Panc1 (cell line): ENCODE measurements around the gene CRY2. TPM values are rescaled to one million over a fixed set of nuclear protein-coding genes. Genes with fewer than 3 reads are reported as not detected.

Experiments used
- ATAC-seq: fragments of 200-7000 bp; cut with Tn5 transposase; 2 replicates; pipeline ENCODE4 v1.9.1; 2020; ENCODE audit warnings: mild to moderate bottlenecking, moderate library complexity
- BruUV-seq: library from RNA; stranded (reverse); fragments of 400-500 nt; replicated peaks from 2 replicates; lab custom pipeline; 2021; lab: Mats Ljungman, UMichigan
- CTCF ChIA-PET: fragments of 300-600 bp; sonication (Branson Sonifier 250); formaldehyde crosslinking; loops from one replicate; lab custom pipeline; 2022; ENCODE audit warnings: antibody characterized with exemption; lab: Charles Lee
- POLR2A ChIA-PET: fragments of 300-600 bp; sonication (Branson Sonifier 250); formaldehyde crosslinking; loops from one replicate; lab custom pipeline; 2022; ENCODE audit warnings: antibody characterized with exemption; lab: Charles Lee
- DNase-seq: peaks from one replicate; pipeline ENCODE4 v3.0.0-alpha.2; 2010; ENCODE audit warnings: low read depth, low spot score
- H3K27ac ChIP-seq: 2 replicates; pipeline ENCODE4 v1.5.1; 2011; ENCODE audit warnings: mild to moderate bottlenecking, low read length, inconsistent platforms
- H3K27me3 ChIP-seq: fragments of 200-500 bp; sonication (Bioruptor generic); 2 replicates; pipeline ENCODE4 v1.6.0; 2014; ENCODE audit warnings: low read length, inconsistent platforms; ENCODE audit not compliant: control insufficient read depth, insufficient read depth
- H3K36me3 ChIP-seq: fragments of 200-500 bp; sonication (Bioruptor generic); 2 replicates; pipeline ENCODE4 v1.5.1; 2014; ENCODE audit warnings: inconsistent platforms, mild to moderate bottlenecking, low read length, moderate library complexity; ENCODE audit not compliant: control insufficient read depth, insufficient read depth
- H3K4me1 ChIP-seq: 2 replicates; pipeline ENCODE4 v1.5.1; 2011; ENCODE audit warnings: inconsistent platforms, mild to moderate bottlenecking, low read length, moderate library complexity; ENCODE audit not compliant: control insufficient read depth, insufficient read depth
- H3K4me3 ChIP-seq, 2 experiments: 2 replicates each; pipeline ENCODE4 v1.5.1; 2011 to 2012; ENCODE audit warnings: low read depth in 2 of 2, low read length in 2 of 2, mild to moderate bottlenecking in 2 of 2, inconsistent platforms in 1 of 2, moderate library complexity in 1 of 2
- H3K9me3 ChIP-seq: fragments of 200-500 bp; sonication (Bioruptor generic); 2 replicates; pipeline ENCODE4 v1.5.1; 2014; ENCODE audit warnings: low read depth, mild to moderate bottlenecking, inconsistent platforms, low read length, moderate library complexity; ENCODE audit not compliant: control insufficient read depth, insufficient read depth
- CTCF ChIP-seq: fragments of 450-650 bp; IDR thresholded peaks from 2 replicates; pipeline ENCODE4 v1.5.1; 2017; ENCODE audit warnings: mild to moderate bottlenecking
- POLR2AphosphoS5 ChIP-seq: IDR thresholded peaks from 2 replicates; pipeline ENCODE4 v1.6.1; 2012; ENCODE audit warnings: mild to moderate bottlenecking, low read depth, low read length, moderate library complexity
- REST ChIP-seq, 2 experiments: IDR thresholded peaks; 2 replicates each; pipeline ENCODE4 v1.6.1; 2011 to 2012; ENCODE audit warnings: low read depth in 2 of 2, control low read depth in 1 of 2, low read length in 1 of 2, mild to moderate bottlenecking in 1 of 2, moderate library complexity in 1 of 2; ENCODE audit not compliant: insufficient read depth in 1 of 2
- SIN3A ChIP-seq: IDR thresholded peaks from 2 replicates; pipeline ENCODE4 v1.6.1; 2012; ENCODE audit warnings: low read depth, mild to moderate bottlenecking, low read length, moderate library complexity, borderline replicate concordance; ENCODE audit not compliant: insufficient read depth
- TCF7L2 ChIP-seq: IDR thresholded peaks from 2 replicates; pipeline ENCODE4 v1.6.1; 2011; ENCODE audit warnings: mild to moderate bottlenecking, low read depth, low read length, inconsistent platforms
- in situ Hi-C: cut with HindIII; loops from 2 replicates; pipeline ENCODE4 v1.10.0; 2016; ENCODE audit warnings: low sequenced_read_pairs, low pct_unique_long_range_greater_than_20kb
- intact Hi-C: fragments of 100-400 bp; cut with micrococcal nuclease; formaldehyde crosslinking; loops from one replicate; pipeline ENCODE4 v1.10.0; 2022; ENCODE audit not compliant: unreplicated experiment
- total RNA-seq: library from RNA; stranded (reverse); gene quantifications from one replicate; pipeline ENCODE4 v1.2.1, GENCODE V29; 2021; ENCODE audit not compliant: unreplicated experiment

CRY2 gene
- total RNA-seq, 1 experiment from 2014 or later = 14.6 TPM

GRCh38 chr11:45925550-45925949 is 78.3 kb downstream of the CRY2 start:
- no peaks in the 10 kb centered on the region for H3K9me3 ChIP-seq
- ChIA-PET POLR2A (no interaction called here), CTCF (no interaction called here)
- no peak for TF ChIP-seq REST (IDR thresholded peaks at IDR 0.05; ENCODE audit: insufficient read depth in 1 of 2, low read depth in 2 of 2, low read length in 1 of 2)
- no peak for TF ChIP-seq CTCF
- no peak for TF ChIP-seq SIN3A
- TF ChIP-seq POLR2AphosphoS5 = no peak
- no peak for TF ChIP-seq TCF7L2
- H3K36me3 ChIP-seq = peaks cover 3% of the 10 kb centered on the region; the same call in 1 of the 2 replicates
- in situ Hi-C loops = no loop called here
- DNase-seq = no peak
- H3K27me3 ChIP-seq = no peaks in the 10 kb centered on the region; the same call in 1 of the 2 replicates
- no peak overlapping the region for H3K27ac ChIP-seq
- BruUV-seq = no TSS peak
- ATAC-seq = no peak
- intact Hi-C loops = no loop called here
- no peaks in the 10 kb centered on the region for H3K4me1 ChIP-seq
- H3K4me3 ChIP-seq = no peak overlapping the region

GRCh38 chr11:45926001-45926401 is 78.7 kb downstream of the CRY2 start:
- no peak for DNase-seq
- BruUV-seq = no TSS peak
- intact Hi-C loops (no loop called here), in situ Hi-C loops (no loop called here)
- no peak overlapping the region for H3K4me3 ChIP-seq
- no peaks in the 10 kb centered on the region; the same call in 1 of the 2 replicates for H3K27me3 ChIP-seq
- no peaks in the 10 kb centered on the region for H3K4me1 ChIP-seq
- ChIA-PET POLR2A (no interaction called here), CTCF (no interaction called here)
- no peaks in the 10 kb centered on the region for H3K9me3 ChIP-seq
- no peak for ATAC-seq
- H3K27ac ChIP-seq = no peak overlapping the region
- no peak for TF ChIP-seq TCF7L2
- no peak for TF ChIP-seq POLR2AphosphoS5
- TF ChIP-seq SIN3A = no peak
- no peak for TF ChIP-seq CTCF
- peaks cover 3% of the 10 kb centered on the region; the same call in 1 of the 2 replicates for H3K36me3 ChIP-seq
